ENCODE measurements around the gene SOX6. TPM values are rescaled to one million over a fixed set of nuclear protein-coding genes. Genes with fewer than 3 reads are reported as not detected.

The SOX6 gene
- total and polyA plus RNA-seq, 2 donors (not counting 3 experiments of a cell fraction or from before 2014, with no cell fraction given) = 0.14 to 3.7 TPM

GRCh38 chr11:16289541-16289940 lies 66.8 kb downstream of the SOX6 start:
- TF ChIP-seq MAX (IDR thresholded peaks at IDR 0.05; ENCODE audit: insufficient read depth, insufficient read length) (no peak), POLR2A (IDR thresholded peaks at IDR 0.05; ENCODE audit: low read depth, low read length) (no peak), MYC (IDR thresholded peaks at IDR 0.05; ENCODE audit: low read depth, low read length) (no peak), CTCF (IDR thresholded peaks at IDR 0.05; ENCODE audit: extremely low read depth in 1 of 2, insufficient read depth in 1 of 2, low read depth in 1 of 2, low read length in 2 of 2) (no peak), FOS (IDR thresholded peaks at IDR 0.05; ENCODE audit: borderline replicate concordance, insufficient read depth, low read length) (no peak), POLR2AphosphoS5 (IDR thresholded peaks at IDR 0.05; ENCODE audit: insufficient read depth, low read depth, low read length) (no peak), JUN (IDR thresholded peaks at IDR 0.05; ENCODE audit: borderline replicate concordance, insufficient read depth, insufficient read length, low read depth) (no peak), GATA2 (IDR thresholded peaks at IDR 0.05; ENCODE audit: insufficient read depth, insufficient read length, low read depth, low read length) (no peak), EZH2 (IDR thresholded peaks at IDR 0.05; ENCODE audit: borderline replicate concordance, low read depth, low read length, severe bottlenecking) (no peak)
- Histone ChIP-seq H2AFZ (ENCODE audit: low read depth, low read length) (no peak overlapping the region), H3K27ac (ENCODE audit: insufficient read depth, low read depth, low read length) (no peak overlapping the region), H3K9me3 (replicated peaks; ENCODE audit: control insufficient read depth, insufficient read depth, low read length) (no peaks in the 10 kb centered on the region), H3K4me1 (ENCODE audit: control insufficient read depth, extremely low read depth, insufficient read depth, low read length) (no peaks in the 10 kb centered on the region), H3K9ac (replicated peaks; ENCODE audit: extremely low read depth, insufficient read depth, low read length) (no peak overlapping the region), H3K4me2 (ENCODE audit: insufficient read depth, low read length) (no peak overlapping the region), H4K20me1 (replicated peaks; ENCODE audit: control insufficient read depth, extremely low read depth, insufficient read depth, low read length) (no peaks in the 10 kb centered on the region), H3K27me3 (ENCODE audit: control insufficient read depth in 2 of 2, insufficient read depth in 2 of 2, low read length in 2 of 2) (no peaks in the 10 kb centered on the region), H3K4me3 (replicated peaks in 1 of 3; ENCODE audit: insufficient read depth in 1 of 3, low read depth in 1 of 3, low read length in 3 of 3) (no peak overlapping the region), H3K79me2 (ENCODE audit: control insufficient read depth, insufficient read depth, low read length) (no peaks in the 10 kb centered on the region), H3K9me1 (replicated peaks; ENCODE audit: control insufficient read depth, extremely low read depth, insufficient read depth, low read length) (no peaks in the 10 kb centered on the region), H3K36me3 (ENCODE audit: control insufficient read depth in 2 of 2, extremely low read depth in 1 of 2, insufficient read depth in 2 of 2, low read length in 2 of 2) (no peaks in the 10 kb centered on the region)
- intact Hi-C loops (cut with micrococcal nuclease) (loop anchor here (10.0 kb wide), 1 partner anchor 345 kb away; no protein-coding TSS in a partner anchor), dilution Hi-C loops (cut with MboI; ENCODE audit: extremely low pct_ligation_motif_present, low sequenced_read_pairs) (no loop called here)
- no peak for FAIRE-seq
- BruUV-seq (replicated peaks) = no TSS peak
- POLR2A ChIA-PET = no interaction called here
- no peak for DNase-seq (ENCODE audit: low read depth, low spot score)
- CTCF ChIA-PET = interaction anchor here (1.2 kb wide), 1 partner anchor 9 kb away, joined by 5 read pairs; no protein-coding TSS in a partner anchor
